PC-9 (cell line): ENCODE measurements around the gene LAMA3. TPM values are rescaled to one million over a fixed set of nuclear protein-coding genes. Genes with fewer than 3 reads are reported as not detected.

Source experiments
- BruUV-seq: library from RNA; stranded (reverse); fragments of 400-500 nt; replicated peaks from 2 replicates; lab custom pipeline; 2021; lab: Mats Ljungman, UMichigan
- CTCF ChIA-PET: fragments of 300-600 bp; sonication (Branson Sonifier 250); formaldehyde crosslinking; loops from one replicate; lab custom pipeline; 2022; ENCODE audit warnings: antibody characterized with exemption; lab: Charles Lee
- POLR2A ChIA-PET: fragments of 300-600 bp; sonication (Branson Sonifier 250); formaldehyde crosslinking; loops from one replicate; lab custom pipeline; 2022; ENCODE audit warnings: antibody characterized with exemption; ENCODE audit not compliant: unreplicated experiment; lab: Charles Lee
- DNase-seq, 2 experiments: peaks; one replicate each; pipeline versions ENCODE4 v3.0.0 to v3.0.0-alpha.2; 2015 to 2022; ENCODE audit warnings: mixed read lengths in 1 of 2
- H2AFZ ChIP-seq: fragments of 200-600 bp; sonication (generic); 2 replicates; pipeline ENCODE4 v1.8.1; 2017; ENCODE audit warnings: antibody characterized with exemption
- H3F3A ChIP-seq: fragments of 200-600 bp; sonication (generic); 2 replicates; pipeline ENCODE4 v1.8.1; 2017; ENCODE audit warnings: antibody characterized with exemption, mild to moderate bottlenecking, low read depth; ENCODE audit not compliant: insufficient read depth
- H3K27ac ChIP-seq: fragments of 200-600 bp; sonication (generic); 2 replicates; pipeline ENCODE4 v1.6.1; 2016; ENCODE audit warnings: mixed run types
- H3K27me3 ChIP-seq: fragments of 200-600 bp; sonication (generic); 2 replicates; pipeline ENCODE4 v1.6.1; 2016; ENCODE audit warnings: low read depth, mixed run types; ENCODE audit not compliant: insufficient read depth
- H3K36me3 ChIP-seq: fragments of 200-600 bp; sonication (generic); 2 replicates; pipeline ENCODE4 v1.6.1; 2016; ENCODE audit warnings: low read depth, mixed run types
- H3K4me1 ChIP-seq: fragments of 200-600 bp; sonication (generic); replicated peaks from 2 replicates; pipeline ENCODE4 v1.6.1; 2016; ENCODE audit warnings: mixed run types; ENCODE audit not compliant: insufficient read depth
- H3K4me2 ChIP-seq: fragments of 200-600 bp; sonication (generic); 2 replicates; pipeline ENCODE4 v1.6.1; 2017; ENCODE audit warnings: mixed run types
- H3K4me3 ChIP-seq: fragments of 200-600 bp; sonication (generic); 2 replicates; pipeline ENCODE4 v1.6.1; 2016; ENCODE audit warnings: mixed run types
- H3K79me2 ChIP-seq: fragments of 200-600 bp; sonication (generic); 2 replicates; pipeline ENCODE4 v1.6.1; 2017; ENCODE audit warnings: low read depth, mixed run types
- H3K9me2 ChIP-seq: fragments of 200-600 bp; sonication (generic); 2 replicates; pipeline ENCODE4 v1.8.1; 2017; ENCODE audit warnings: mild to moderate bottlenecking; ENCODE audit not compliant: insufficient read depth
- H3K9me3 ChIP-seq: fragments of 200-600 bp; sonication (generic); 2 replicates; pipeline ENCODE4 v1.8.1; 2016; ENCODE audit warnings: low read depth; ENCODE audit not compliant: insufficient read depth
- H4K20me1 ChIP-seq: fragments of 200-600 bp; sonication (generic); 2 replicates; pipeline ENCODE4 v1.8.1; 2017; ENCODE audit not compliant: insufficient read depth
- CTCF ChIP-seq: fragments of 200-600 bp; sonication (generic); conservative IDR thresholded peaks from 2 replicates; pipeline ENCODE4 v1.6.1; 2017; ENCODE audit warnings: mixed run types, antibody characterized with exemption, mild to moderate bottlenecking, moderate library complexity
- EZH2 ChIP-seq: fragments of 200-600 bp; sonication (generic); IDR thresholded peaks from 2 replicates; pipeline ENCODE4 v1.8.0; 2017; ENCODE audit warnings: antibody characterized with exemption, low read depth
- intact Hi-C: fragments of 100-400 bp; cut with micrococcal nuclease; formaldehyde crosslinking; loops from one replicate; pipeline ENCODE4 v1.10.0; 2022; ENCODE audit not compliant: unreplicated experiment
- total RNA-seq: library from RNA; stranded (reverse); gene quantifications from 2 replicates; pipeline ENCODE4 v1.2.3, GENCODE V29; 2021

The LAMA3 gene
- total RNA-seq, 1 experiment from 2014 or later: 44.4 TPM

GRCh38 chr18:23645568-23646175 is 43.6 kb upstream of the LAMA3 start:
- H3K27ac ChIP-seq: no peak overlapping the region
- ChIA-PET POLR2A (no interaction called here), CTCF (no interaction called here)
- no peaks in the 10 kb centered on the region for H3K27me3 ChIP-seq
- no peaks in the 10 kb centered on the region for H4K20me1 ChIP-seq
- no peak overlapping the region for H2AFZ ChIP-seq
- no peak overlapping the region for H3K4me3 ChIP-seq
- no peaks in the 10 kb centered on the region for H3K9me2 ChIP-seq
- no peaks in the 10 kb centered on the region for H3K9me3 ChIP-seq
- peaks cover 5% of the 10 kb centered on the region for H3K4me1 ChIP-seq
- no peaks in the 10 kb centered on the region for H3K36me3 ChIP-seq
- H3K4me2 ChIP-seq: no peak overlapping the region
- no peak for DNase-seq
- TF ChIP-seq CTCF: no peak
- TF ChIP-seq EZH2: no peak
- H3F3A ChIP-seq: 0 out of 2 replicates have a peak, but pooled peaks cover 4% of the 10 kb centered on the region
- no peaks in the 10 kb centered on the region for H3K79me2 ChIP-seq
- intact Hi-C loops: no loop called here
- BruUV-seq: no TSS peak

- H3K79me2 ChIP-seq: no peaks in the 10 kb centered on the region
- H3K36me3 ChIP-seq: no peaks in the 10 kb centered on the region
- DNase-seq: no peak
- no TSS peak for BruUV-seq
- H3K4me2 ChIP-seq: no peak overlapping the region
- H3F3A ChIP-seq: 0 out of 2 replicates have a peak, but pooled peaks cover 9% of the 10 kb centered on the region
- peaks cover 11% of the 10 kb centered on the region for H3K4me1 ChIP-seq
- H4K20me1 ChIP-seq: no peaks in the 10 kb centered on the region
- ChIA-PET CTCF (no interaction called here), POLR2A (no interaction called here)
- H3K9me3 ChIP-seq: no peaks in the 10 kb centered on the region
- intact Hi-C loops: no loop called here
- TF ChIP-seq CTCF: no peak
- TF ChIP-seq EZH2: no peak
- H2AFZ ChIP-seq: no peak overlapping the region
- H3K27me3 ChIP-seq: no peaks in the 10 kb centered on the region
- H3K4me3 ChIP-seq: no peak overlapping the region
- no peak overlapping the region for H3K27ac ChIP-seq
- H3K9me2 ChIP-seq: no peaks in the 10 kb centered on the region
Measured at GRCh38 chr18:23646282-23646681, 43.0 kb upstream of the LAMA3 start.

GRCh38 chr18:23648456-23648855 is 40.8 kb upstream of the LAMA3 start:
- peaks cover 16% of the 10 kb centered on the region; the same call in 1 of the 2 replicates for H3F3A ChIP-seq
- H3K4me1 ChIP-seq: peaks cover 19% of the 10 kb centered on the region
- no peak overlapping the region for H3K4me3 ChIP-seq
- DNase-seq: no peak
- no TSS peak for BruUV-seq
- no peak overlapping the region for H3K27ac ChIP-seq
- ChIA-PET POLR2A (interaction anchor here (0.7 kb wide), 1 partner anchor 248 kb away, joined by 3 read pairs; no protein-coding TSS in a partner anchor), CTCF (no interaction called here)
- no peaks in the 10 kb centered on the region for H3K36me3 ChIP-seq
- H4K20me1 ChIP-seq: no peaks in the 10 kb centered on the region
- no peaks in the 10 kb centered on the region for H3K27me3 ChIP-seq
- intact Hi-C loops: no loop called here
- H3K4me2 ChIP-seq: no peak overlapping the region
- no peaks in the 10 kb centered on the region for H3K9me3 ChIP-seq
- no peaks in the 10 kb centered on the region for H3K9me2 ChIP-seq
- no peak overlapping the region for H2AFZ ChIP-seq
- no peaks in the 10 kb centered on the region for H3K79me2 ChIP-seq
- TF ChIP-seq EZH2 (no peak), CTCF (no peak)
